GM23338 (cell line): ENCODE measurements around the gene SLX4IP. TPM values are rescaled to one million over a fixed set of nuclear protein-coding genes. Genes with fewer than 3 reads are reported as not detected.

Experiments
- ATAC-seq: fragments of 200-7000 bp; cut with Tn5 transposase; 3 replicates; pipeline ENCODE4 v1.9.1; 2020
- DNase-seq: peaks from one replicate; pipeline ENCODE4 v3.0.0-alpha.2; 2015; ENCODE audit warnings: low spot score
- H2AFZ ChIP-seq: fragments of 200-600 bp; sonication (generic); 2 replicates; pipeline ENCODE4 v1.8.0; 2016; ENCODE audit warnings: antibody characterized with exemption, mild to moderate bottlenecking, moderate library complexity
- H3F3A ChIP-seq: fragments of 200-600 bp; sonication (generic); replicated peaks from 2 replicates; pipeline ENCODE4 v1.8.0; 2017; ENCODE audit warnings: antibody characterized with exemption, mixed run types, low read depth
- H3K27ac ChIP-seq: fragments of 200-600 bp; sonication (generic); 2 replicates; pipeline ENCODE4 v1.6.1; 2016; ENCODE audit warnings: low read depth
- H3K27me3 ChIP-seq: fragments of 200-600 bp; sonication (generic); 2 replicates; pipeline ENCODE4 v1.8.0; 2016; ENCODE audit warnings: mild to moderate bottlenecking, mixed run types, moderate library complexity; ENCODE audit not compliant: insufficient read depth
- H3K36me3 ChIP-seq: fragments of 200-600 bp; sonication (generic); 2 replicates; pipeline ENCODE4 v1.8.0; 2016; ENCODE audit warnings: mild to moderate bottlenecking; ENCODE audit not compliant: insufficient read depth
- H3K4me1 ChIP-seq: fragments of 200-600 bp; sonication (generic); 2 replicates; pipeline ENCODE4 v1.8.0; 2016; ENCODE audit warnings: mild to moderate bottlenecking, moderate library complexity; ENCODE audit not compliant: insufficient read depth
- H3K4me2 ChIP-seq: fragments of 200-600 bp; sonication (generic); 2 replicates; pipeline ENCODE4 v1.7.1; 2017; ENCODE audit warnings: mixed run types
- H3K4me3 ChIP-seq: fragments of 200-600 bp; sonication (generic); 2 replicates; pipeline ENCODE4 v1.6.1; 2016; ENCODE audit warnings: mixed run types
- H3K79me2 ChIP-seq: fragments of 200-600 bp; sonication (generic); replicated peaks from 2 replicates; pipeline ENCODE4 v1.8.0; 2017; ENCODE audit warnings: mild to moderate bottlenecking; ENCODE audit not compliant: insufficient read depth
- H3K9me2 ChIP-seq: fragments of 200-600 bp; sonication (generic); 2 replicates; pipeline ENCODE4 v1.8.0; 2017; ENCODE audit not compliant: insufficient read depth
- H4K20me1 ChIP-seq: fragments of 200-600 bp; sonication (generic); replicated peaks from 2 replicates; pipeline ENCODE4 v1.8.0; 2017; ENCODE audit warnings: mild to moderate bottlenecking; ENCODE audit not compliant: insufficient read depth
- H3K27ac Mint-ChIP-seq: 2 replicates; pipeline ENCODE4 v1.8.0; 2020; ENCODE audit warnings: inconsistent platforms, mild to moderate bottlenecking, moderate library complexity, mixed read lengths
- H3K27me3 Mint-ChIP-seq: 3 replicates; pipeline ENCODE4 v1.8.0; 2022; ENCODE audit warnings: low read depth, mild to moderate bottlenecking, moderate library complexity, mixed read lengths, inconsistent platforms; ENCODE audit not compliant: insufficient read depth, poor library complexity
- H3K36me3 Mint-ChIP-seq: 3 replicates; pipeline ENCODE4 v1.8.0; 2021; ENCODE audit warnings: low read depth, mild to moderate bottlenecking, inconsistent platforms, moderate library complexity, mixed read lengths
- H3K4me1 Mint-ChIP-seq: 3 replicates; pipeline ENCODE4 v1.8.0; 2020; ENCODE audit warnings: mild to moderate bottlenecking, inconsistent platforms, mixed read lengths
- H3K4me3 Mint-ChIP-seq: 3 replicates; pipeline ENCODE4 v1.8.0; 2021; ENCODE audit warnings: moderate library complexity, mild to moderate bottlenecking, inconsistent platforms, mixed read lengths
- H3K9me3 Mint-ChIP-seq: 3 replicates; pipeline ENCODE4 v1.8.0; 2020; ENCODE audit warnings: moderate library complexity, mild to moderate bottlenecking, inconsistent platforms, mixed read lengths
- EZH2 ChIP-seq: fragments of 200-600 bp; sonication (generic); IDR thresholded peaks from one replicate; pipeline ENCODE4 v1.8.0; 2017; ENCODE audit warnings: antibody characterized with exemption, mild to moderate bottlenecking, low read depth; ENCODE audit not compliant: unreplicated experiment
- NANOG ChIP-seq: IDR thresholded peaks from 2 replicates; pipeline ENCODE4 v1.6.1; 2016; ENCODE audit warnings: antibody characterized with exemption, borderline replicate concordance
- STAT1 ChIP-seq: IDR thresholded peaks from one replicate; pipeline ENCODE4 v1.6.1; 2016; ENCODE audit warnings: antibody characterized with exemption; ENCODE audit not compliant: unreplicated experiment
- ZNF114 ChIP-seq: fragments of 250-450 bp; sonication (Bioruptor Pico); IDR thresholded peaks from 2 replicates; pipeline ENCODE4 v1.5.0; 2020; ENCODE audit warnings: mild to moderate bottlenecking, moderate library complexity
- polyA plus RNA-seq: library from polyadenylated mRNA; unstranded; fragments of >200 nt; fragmentation: Nextera tagmentation; extraction: Ambion mirVana; gene quantifications from 2 replicates; pipeline ENCODE4 v1.2.1, GENCODE V29; 2016
- total RNA-seq: library from RNA; depleted of rRNA; stranded (reverse); fragments of >200 nt; shearing (Covaris generic); gene quantifications from 2 replicates; pipeline ENCODE4 v1.2.3, GENCODE V29; 2014
- TF ChIP-seq, protein P1 (sequence below), 2 experiments: fragments of 200-600 bp in 1 of 2; sonication (generic) in 1 of 2; conservative IDR thresholded peaks; 2 replicates each; pipeline versions ENCODE4 v1.5.1 to v1.6.1; 2016 to 2017; ENCODE audit warnings: antibody characterized with exemption in 2 of 2, low read depth in 2 of 2, mild to moderate bottlenecking in 2 of 2, moderate library complexity in 1 of 2
- TF ChIP-seq, protein P2 (sequence below): IDR thresholded peaks from one replicate; pipeline ENCODE4 v1.6.1; 2018; ENCODE audit warnings: antibody characterized with exemption; ENCODE audit not compliant: unreplicated experiment

Gene SLX4IP
- total and polyA plus RNA-seq, 2 experiments from 2014 or later, result 9.1 to 9.8 TPM

DNA sequence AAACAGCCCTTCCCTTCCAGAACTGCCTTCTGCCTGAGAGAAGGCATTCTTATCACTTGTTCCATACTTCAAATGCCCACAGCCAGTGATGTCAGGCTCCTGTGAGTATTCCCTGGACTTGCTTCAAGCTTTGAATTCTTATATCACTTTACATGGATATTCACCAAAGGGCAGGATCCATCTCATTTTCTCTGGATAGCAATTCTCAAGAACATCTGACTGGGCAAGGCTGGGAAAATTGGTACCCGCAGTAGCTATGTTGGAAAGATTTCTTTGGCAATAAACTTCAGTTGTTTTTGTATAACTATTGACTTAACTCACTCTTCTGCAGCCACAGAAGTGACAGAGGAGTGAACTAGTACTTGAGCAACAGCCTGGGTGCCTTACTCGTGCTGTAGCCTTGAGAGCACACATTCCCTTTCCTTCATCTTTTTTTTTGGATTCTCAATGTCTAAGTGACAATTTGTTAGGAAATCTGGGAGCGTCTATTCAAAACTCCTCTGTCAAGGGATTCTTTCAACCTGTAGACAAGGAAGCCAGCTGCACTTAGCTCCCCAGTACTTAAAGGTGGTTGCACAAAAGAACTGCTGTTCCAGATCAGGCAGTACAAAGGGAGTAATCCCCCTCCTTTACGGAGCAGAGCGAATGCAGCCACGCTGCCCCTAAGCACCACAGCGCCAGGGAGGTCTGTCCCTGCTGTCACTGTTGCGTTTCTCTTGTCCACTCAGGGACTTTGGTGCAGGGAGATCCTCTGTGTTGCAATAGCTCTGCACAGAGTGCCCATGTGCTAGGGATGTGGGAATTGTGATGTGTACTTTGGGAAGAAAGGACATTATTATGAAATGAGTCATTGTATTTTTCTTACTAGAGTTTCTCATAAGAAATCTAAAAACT, 169.1 kb downstream of the SLX4IP start:
- H3K27me3 ChIP-seq, result no peaks in the 10 kb centered on the region
- H3K36me3 ChIP-seq, result no peaks in the 10 kb centered on the region
- H3K4me2 ChIP-seq, result no peak overlapping the region
- H3K79me2 ChIP-seq, result no peaks in the 10 kb centered on the region
- H3K27ac Mint-ChIP-seq, result no peak overlapping the region
- no peak for DNase-seq
- H3K9me2 ChIP-seq, result no peaks in the 10 kb centered on the region
- no peaks in the 10 kb centered on the region for H3K27me3 Mint-ChIP-seq
- H3K4me1 Mint-ChIP-seq, result peaks cover 4% of the 10 kb centered on the region; the same call in 2 of the 3 replicates
- peak; percentile 68; the same call in 2 of the 3 replicates for ATAC-seq
- no peaks in the 10 kb centered on the region for H3F3A ChIP-seq
- no peaks in the 10 kb centered on the region for H3K9me3 Mint-ChIP-seq
- H4K20me1 ChIP-seq, result no peaks in the 10 kb centered on the region
- no peak overlapping the region for H2AFZ ChIP-seq
- H3K4me3 ChIP-seq, result no peak overlapping the region
- H3K36me3 Mint-ChIP-seq, result no peaks in the 10 kb centered on the region
- H3K27ac ChIP-seq, result no peak overlapping the region
- H3K4me3 Mint-ChIP-seq, result no peak overlapping the region
- H3K4me1 ChIP-seq, result no peaks in the 10 kb centered on the region
- TF ChIP-seq STAT1 (no peak), NANOG (no peak), EZH2 (no peak), ZNF114 (CRISPR knock-in tag) (no peak)
- TF ChIP-seq, protein P1, sequence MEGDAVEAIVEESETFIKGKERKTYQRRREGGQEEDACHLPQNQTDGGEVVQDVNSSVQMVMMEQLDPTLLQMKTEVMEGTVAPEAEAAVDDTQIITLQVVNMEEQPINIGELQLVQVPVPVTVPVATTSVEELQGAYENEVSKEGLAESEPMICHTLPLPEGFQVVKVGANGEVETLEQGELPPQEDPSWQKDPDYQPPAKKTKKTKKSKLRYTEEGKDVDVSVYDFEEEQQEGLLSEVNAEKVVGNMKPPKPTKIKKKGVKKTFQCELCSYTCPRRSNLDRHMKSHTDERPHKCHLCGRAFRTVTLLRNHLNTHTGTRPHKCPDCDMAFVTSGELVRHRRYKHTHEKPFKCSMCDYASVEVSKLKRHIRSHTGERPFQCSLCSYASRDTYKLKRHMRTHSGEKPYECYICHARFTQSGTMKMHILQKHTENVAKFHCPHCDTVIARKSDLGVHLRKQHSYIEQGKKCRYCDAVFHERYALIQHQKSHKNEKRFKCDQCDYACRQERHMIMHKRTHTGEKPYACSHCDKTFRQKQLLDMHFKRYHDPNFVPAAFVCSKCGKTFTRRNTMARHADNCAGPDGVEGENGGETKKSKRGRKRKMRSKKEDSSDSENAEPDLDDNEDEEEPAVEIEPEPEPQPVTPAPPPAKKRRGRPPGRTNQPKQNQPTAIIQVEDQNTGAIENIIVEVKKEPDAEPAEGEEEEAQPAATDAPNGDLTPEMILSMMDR (conservative IDR thresholded peaks at IDR 0.05; ENCODE audit: low read depth in 2 of 2), result no peak

DNA sequence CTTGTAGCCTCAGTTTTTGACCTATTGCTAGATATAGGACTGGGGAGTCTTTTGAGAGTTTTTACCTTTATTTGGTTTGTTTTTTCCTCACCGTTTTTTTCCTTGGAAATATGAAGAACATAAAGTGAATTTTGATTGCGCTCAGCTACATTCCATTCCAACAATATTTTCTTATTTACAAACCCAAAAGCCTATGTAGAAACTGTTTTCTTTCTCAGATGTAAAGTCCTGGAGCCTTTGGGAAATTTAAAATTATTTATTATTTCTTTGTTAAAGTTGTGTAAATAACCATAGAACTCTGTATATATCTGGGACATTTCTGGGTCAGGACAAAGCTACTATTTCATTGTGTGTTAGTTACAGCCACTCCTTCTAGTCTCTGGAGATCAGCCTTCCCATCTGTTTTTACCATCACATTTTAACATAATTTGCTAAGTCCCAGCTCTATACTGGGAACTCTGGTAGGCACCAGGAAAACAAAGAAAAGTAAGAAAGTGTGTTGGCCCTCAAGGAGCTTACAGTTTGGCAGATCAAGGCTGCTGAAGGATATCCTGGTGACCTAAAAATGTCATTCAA, 169.8 kb downstream of the SLX4IP start:
- Mint-ChIP-seq H3K27ac (no peak overlapping the region), H3K4me3 (no peak overlapping the region), H3K4me1 (peaks cover 4% of the 10 kb centered on the region; the same call in 2 of the 3 replicates), H3K27me3 (no peaks in the 10 kb centered on the region), H3K36me3 (no peaks in the 10 kb centered on the region), H3K9me3 (no peaks in the 10 kb centered on the region)
- no peaks in the 10 kb centered on the region for H3K36me3 ChIP-seq
- DNase-seq (no peak), ATAC-seq (no peak)
- H3K79me2 ChIP-seq, result no peaks in the 10 kb centered on the region
- no peaks in the 10 kb centered on the region for H3K9me2 ChIP-seq
- no peaks in the 10 kb centered on the region for H3K27me3 ChIP-seq
- TF ChIP-seq ZNF114 (CRISPR knock-in tag), result no peak
- TF ChIP-seq, protein P2, sequence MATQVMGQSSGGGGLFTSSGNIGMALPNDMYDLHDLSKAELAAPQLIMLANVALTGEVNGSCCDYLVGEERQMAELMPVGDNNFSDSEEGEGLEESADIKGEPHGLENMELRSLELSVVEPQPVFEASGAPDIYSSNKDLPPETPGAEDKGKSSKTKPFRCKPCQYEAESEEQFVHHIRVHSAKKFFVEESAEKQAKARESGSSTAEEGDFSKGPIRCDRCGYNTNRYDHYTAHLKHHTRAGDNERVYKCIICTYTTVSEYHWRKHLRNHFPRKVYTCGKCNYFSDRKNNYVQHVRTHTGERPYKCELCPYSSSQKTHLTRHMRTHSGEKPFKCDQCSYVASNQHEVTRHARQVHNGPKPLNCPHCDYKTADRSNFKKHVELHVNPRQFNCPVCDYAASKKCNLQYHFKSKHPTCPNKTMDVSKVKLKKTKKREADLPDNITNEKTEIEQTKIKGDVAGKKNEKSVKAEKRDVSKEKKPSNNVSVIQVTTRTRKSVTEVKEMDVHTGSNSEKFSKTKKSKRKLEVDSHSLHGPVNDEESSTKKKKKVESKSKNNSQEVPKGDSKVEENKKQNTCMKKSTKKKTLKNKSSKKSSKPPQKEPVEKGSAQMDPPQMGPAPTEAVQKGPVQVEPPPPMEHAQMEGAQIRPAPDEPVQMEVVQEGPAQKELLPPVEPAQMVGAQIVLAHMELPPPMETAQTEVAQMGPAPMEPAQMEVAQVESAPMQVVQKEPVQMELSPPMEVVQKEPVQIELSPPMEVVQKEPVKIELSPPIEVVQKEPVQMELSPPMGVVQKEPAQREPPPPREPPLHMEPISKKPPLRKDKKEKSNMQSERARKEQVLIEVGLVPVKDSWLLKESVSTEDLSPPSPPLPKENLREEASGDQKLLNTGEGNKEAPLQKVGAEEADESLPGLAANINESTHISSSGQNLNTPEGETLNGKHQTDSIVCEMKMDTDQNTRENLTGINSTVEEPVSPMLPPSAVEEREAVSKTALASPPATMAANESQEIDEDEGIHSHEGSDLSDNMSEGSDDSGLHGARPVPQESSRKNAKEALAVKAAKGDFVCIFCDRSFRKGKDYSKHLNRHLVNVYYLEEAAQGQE, result no peak
- H3F3A ChIP-seq, result no peaks in the 10 kb centered on the region
- no peak overlapping the region for H3K4me3 ChIP-seq
- H2AFZ ChIP-seq, result no peak overlapping the region
- no peak overlapping the region for H3K4me2 ChIP-seq
- no peak overlapping the region for H3K27ac ChIP-seq
- H4K20me1 ChIP-seq, result no peaks in the 10 kb centered on the region
- H3K4me1 ChIP-seq, result no peaks in the 10 kb centered on the region
